Endothelial cell (in vitro differentiated cells): ENCODE data around the gene ZBTB34. TPM values are rescaled to one million over a fixed set of nuclear protein-coding genes. Genes with fewer than 3 reads are reported as not detected.

ENCODE experiments used
- DNase-seq: peaks from one replicate; pipeline ENCODE4 v3.0.0; 2021; ENCODE audit warnings: low spot score
- H3K27ac Mint-ChIP-seq: one replicate; pipeline ENCODE4 v1.8.0; 2021; ENCODE audit warnings: mixed read lengths, inconsistent platforms; ENCODE audit not compliant: unreplicated experiment
- H3K27me3 Mint-ChIP-seq: one replicate; pipeline ENCODE4 v1.8.0; 2021; ENCODE audit warnings: mild to moderate bottlenecking, moderate library complexity, mixed read lengths, inconsistent platforms; ENCODE audit not compliant: unreplicated experiment
- H3K36me3 Mint-ChIP-seq: one replicate; pipeline ENCODE4 v1.8.0; 2021; ENCODE audit warnings: mild to moderate bottlenecking, low read depth, mixed read lengths, inconsistent platforms; ENCODE audit not compliant: unreplicated experiment
- H3K4me1 Mint-ChIP-seq: one replicate; pipeline ENCODE4 v1.8.0; 2021; ENCODE audit warnings: mild to moderate bottlenecking, mixed read lengths, inconsistent platforms; ENCODE audit not compliant: unreplicated experiment
- H3K4me3 Mint-ChIP-seq: one replicate; pipeline ENCODE4 v1.8.0; 2021; ENCODE audit warnings: mild to moderate bottlenecking, mixed read lengths, inconsistent platforms; ENCODE audit not compliant: unreplicated experiment
- H3K9me3 Mint-ChIP-seq: one replicate; pipeline ENCODE4 v1.8.0; 2021; ENCODE audit warnings: mixed read lengths, inconsistent platforms; ENCODE audit not compliant: unreplicated experiment
- total RNA-seq: library from RNA; stranded (reverse); fragmentation: NEBNext Ultra II Directional; extraction: Animal tissue kit (Norgen Biotek cat#: 25700); gene quantifications from one replicate; pipeline ENCODE4 v1.2.1, GENCODE V29; 2021; ENCODE audit not compliant: unreplicated experiment
- TF ChIP-seq, protein P1 (sequence below): fragments of 200-600 bp; sonication (generic); IDR thresholded peaks from one replicate; pipeline ENCODE4 v1.5.0; 2021; ENCODE audit warnings: antibody characterized with exemption; ENCODE audit not compliant: unreplicated experiment

ZBTB34 gene
- total RNA-seq, 1 donor from 2014 or later = 22.9 TPM

GRCh38 chr9:126842977-126843799, 17.3 kb upstream of the ZBTB34 start:
- TF ChIP-seq, protein P1, sequence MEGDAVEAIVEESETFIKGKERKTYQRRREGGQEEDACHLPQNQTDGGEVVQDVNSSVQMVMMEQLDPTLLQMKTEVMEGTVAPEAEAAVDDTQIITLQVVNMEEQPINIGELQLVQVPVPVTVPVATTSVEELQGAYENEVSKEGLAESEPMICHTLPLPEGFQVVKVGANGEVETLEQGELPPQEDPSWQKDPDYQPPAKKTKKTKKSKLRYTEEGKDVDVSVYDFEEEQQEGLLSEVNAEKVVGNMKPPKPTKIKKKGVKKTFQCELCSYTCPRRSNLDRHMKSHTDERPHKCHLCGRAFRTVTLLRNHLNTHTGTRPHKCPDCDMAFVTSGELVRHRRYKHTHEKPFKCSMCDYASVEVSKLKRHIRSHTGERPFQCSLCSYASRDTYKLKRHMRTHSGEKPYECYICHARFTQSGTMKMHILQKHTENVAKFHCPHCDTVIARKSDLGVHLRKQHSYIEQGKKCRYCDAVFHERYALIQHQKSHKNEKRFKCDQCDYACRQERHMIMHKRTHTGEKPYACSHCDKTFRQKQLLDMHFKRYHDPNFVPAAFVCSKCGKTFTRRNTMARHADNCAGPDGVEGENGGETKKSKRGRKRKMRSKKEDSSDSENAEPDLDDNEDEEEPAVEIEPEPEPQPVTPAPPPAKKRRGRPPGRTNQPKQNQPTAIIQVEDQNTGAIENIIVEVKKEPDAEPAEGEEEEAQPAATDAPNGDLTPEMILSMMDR = no peak
- Mint-ChIP-seq H3K9me3 (no peaks in the 10 kb centered on the region), H3K27me3 (no peaks in the 10 kb centered on the region), H3K27ac (no peak overlapping the region), H3K36me3 (peaks cover 4% of the 10 kb centered on the region), H3K4me3 (no peak overlapping the region), H3K4me1 (peaks cover 30% of the 10 kb centered on the region)
- DNase-seq = no peak

DNA sequence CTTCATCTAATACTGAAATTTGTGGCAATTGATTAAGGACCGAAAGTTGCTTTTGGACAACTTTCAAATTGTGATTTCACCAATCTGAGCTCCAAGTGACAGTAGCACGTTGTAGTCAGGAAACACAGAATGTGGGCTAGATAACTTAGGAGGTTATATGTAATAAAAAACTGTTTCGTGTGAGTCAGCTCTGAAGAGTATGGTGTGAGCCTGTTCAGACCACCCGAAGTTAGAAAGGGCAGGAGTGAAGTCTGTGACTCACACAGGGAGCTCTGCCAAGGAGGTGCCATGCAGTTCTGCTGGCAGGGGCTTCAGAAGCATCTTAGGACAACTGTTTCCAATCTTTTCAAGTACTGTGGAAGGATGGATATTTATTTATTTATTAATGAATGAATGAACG, 16.4 kb upstream of the ZBTB34 start:
- TF ChIP-seq, protein P1 = no peak
- Mint-ChIP-seq H3K9me3 (no peaks in the 10 kb centered on the region), H3K27me3 (no peaks in the 10 kb centered on the region), H3K4me1 (peaks cover 21% of the 10 kb centered on the region), H3K36me3 (peaks cover 2% of the 10 kb centered on the region), H3K27ac (no peak overlapping the region), H3K4me3 (no peak overlapping the region)
- DNase-seq = no peak

DNA sequence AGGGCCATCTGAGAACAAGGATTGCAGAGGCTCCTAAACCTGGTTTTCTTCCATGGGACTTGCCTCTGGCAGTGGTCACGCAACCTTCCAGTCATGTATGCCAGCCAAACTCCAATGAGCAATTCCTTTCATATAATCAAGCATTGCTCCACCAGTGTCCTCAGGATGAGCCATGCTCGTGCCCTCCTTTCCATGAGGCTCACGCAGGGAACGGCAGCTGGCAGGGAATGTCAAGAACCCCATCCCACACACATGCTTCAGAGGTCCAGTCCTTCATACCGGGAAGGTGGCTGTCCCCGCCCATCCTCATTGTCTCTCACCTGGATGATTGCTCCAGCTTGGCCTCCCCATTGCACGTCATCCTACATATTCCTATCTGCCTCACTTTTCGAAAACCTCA, 13.4 kb upstream of the ZBTB34 start:
- no peaks in the 10 kb centered on the region for H3K27me3 Mint-ChIP-seq
- TF ChIP-seq, protein P1 = no peak
- no peak overlapping the region for H3K27ac Mint-ChIP-seq
- peaks cover 18% of the 10 kb centered on the region for H3K4me1 Mint-ChIP-seq
- no peak overlapping the region for H3K4me3 Mint-ChIP-seq
- DNase-seq = no peak
- no peaks in the 10 kb centered on the region for H3K9me3 Mint-ChIP-seq
- no peaks in the 10 kb centered on the region for H3K36me3 Mint-ChIP-seq

- no peak overlapping the region for H3K27ac Mint-ChIP-seq
- no peaks in the 10 kb centered on the region for H3K27me3 Mint-ChIP-seq
- H3K4me3 Mint-ChIP-seq = no peak overlapping the region
- no peak for DNase-seq
- TF ChIP-seq, protein P1 = no peak
- no peaks in the 10 kb centered on the region for H3K9me3 Mint-ChIP-seq
- H3K36me3 Mint-ChIP-seq = no peaks in the 10 kb centered on the region
- H3K4me1 Mint-ChIP-seq = peaks cover 10% of the 10 kb centered on the region
Observed at GRCh38 chr9:126849591-126850225, 10.7 kb upstream of the ZBTB34 start.

DNA sequence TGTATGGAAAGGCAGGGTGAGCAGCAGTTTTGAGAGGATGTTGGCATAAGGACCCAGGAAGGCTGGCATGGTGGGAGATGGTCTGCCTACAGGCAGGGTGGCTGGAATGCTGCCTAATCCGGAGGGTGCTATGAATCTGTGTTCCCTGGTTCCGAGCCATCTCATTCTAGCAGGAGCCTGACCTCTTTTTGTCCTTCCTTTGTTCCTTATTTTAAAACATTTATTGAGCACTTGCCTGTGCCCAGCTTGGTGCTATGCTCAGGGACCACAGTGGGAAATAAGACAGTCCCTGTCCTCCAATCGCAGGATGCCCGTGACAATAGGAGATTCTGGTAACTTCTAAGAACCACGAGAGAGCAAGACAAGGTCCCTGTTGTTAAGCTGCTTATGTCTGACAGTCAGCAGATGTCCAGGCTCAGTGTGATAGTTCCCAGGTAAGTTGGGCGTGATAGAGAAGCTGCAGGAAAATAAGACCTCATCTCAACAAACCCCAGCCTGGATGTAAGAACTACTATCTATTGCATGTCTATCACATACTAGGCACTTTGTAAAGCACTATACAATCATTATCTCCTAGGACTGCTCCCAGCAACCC, 9.1 kb upstream of the ZBTB34 start:
- H3K27ac Mint-ChIP-seq = no peak overlapping the region
- H3K4me3 Mint-ChIP-seq = no peak overlapping the region
- no peaks in the 10 kb centered on the region for H3K9me3 Mint-ChIP-seq
- TF ChIP-seq, protein P1 = no peak
- DNase-seq = no peak
- H3K27me3 Mint-ChIP-seq = no peaks in the 10 kb centered on the region
- H3K4me1 Mint-ChIP-seq = peaks cover 14% of the 10 kb centered on the region
- no peaks in the 10 kb centered on the region for H3K36me3 Mint-ChIP-seq
